GM19025 (cell line): ENCODE results near the gene RIMKLB.
"Not testable (repeated sequence)": the region's sequence is repeated elsewhere in the genome, so short reads cannot be mapped to it uniquely, and the experiment has no call there.

Experiments
- ATAC-seq: cut with Tn5 transposase; IDR thresholded peaks from one replicate; pipeline ENCODE4 v1.9.1; 2021; ENCODE audit warnings: mild to moderate bottlenecking, low read depth, moderate library complexity; ENCODE audit not compliant: unreplicated experiment

The RIMKLB gene

DNA sequence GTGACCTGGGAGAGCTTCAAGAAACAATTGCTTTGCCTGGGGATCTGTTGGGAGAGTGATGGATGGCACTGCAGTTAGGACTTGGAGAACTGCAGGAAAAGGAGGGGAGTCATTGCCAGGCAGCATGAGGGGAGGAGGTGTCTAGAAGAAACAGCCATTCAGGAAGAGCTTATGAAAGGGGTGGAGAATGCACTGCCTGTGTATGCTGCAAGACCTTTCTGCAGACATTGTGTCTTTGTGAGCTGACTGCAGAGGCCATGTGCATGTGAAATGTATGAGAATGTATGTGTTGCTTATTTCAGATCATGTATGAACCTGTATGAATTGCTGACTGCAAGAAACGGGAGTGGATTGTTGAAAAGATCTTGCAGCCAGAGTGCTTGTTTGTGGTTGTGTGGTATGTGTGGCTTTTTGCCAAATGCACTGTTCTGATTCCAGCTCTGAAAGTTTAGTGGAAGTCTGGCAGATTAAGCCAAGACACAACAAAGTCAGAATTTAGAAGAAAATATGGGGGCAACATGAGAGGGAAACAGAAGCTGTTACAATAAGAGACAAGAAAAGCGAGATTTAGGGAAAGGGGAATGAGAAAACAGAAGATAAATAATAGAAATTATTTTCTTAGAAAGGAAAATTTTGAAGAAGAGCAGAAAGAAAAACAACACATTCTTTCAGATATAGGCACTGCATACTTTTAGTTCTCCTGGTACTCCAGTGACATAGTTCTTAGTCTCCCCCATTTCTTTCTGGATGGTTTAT, 9.8 kb upstream of the RIMKLB start:
- no peak for ATAC-seq

DNA sequence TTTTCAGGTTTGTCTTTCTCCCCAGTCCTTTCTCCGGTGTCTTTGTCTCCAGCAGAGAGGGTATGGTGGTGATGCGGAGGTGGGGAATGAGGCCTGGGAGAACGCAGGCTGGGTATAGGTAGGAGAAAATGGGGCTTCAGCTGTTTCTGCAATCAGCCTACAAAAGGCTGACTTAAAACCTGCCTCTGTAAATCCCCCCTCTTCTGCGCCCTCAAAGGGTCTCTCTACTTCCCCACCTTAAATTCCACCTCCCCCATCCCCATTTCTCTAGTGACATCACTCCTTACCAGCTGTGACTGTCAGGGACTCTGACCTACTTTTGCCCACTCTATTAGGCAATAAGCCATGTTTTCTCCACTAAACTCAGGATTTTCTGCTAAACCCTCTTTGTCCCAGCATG, 8.1 kb upstream of the RIMKLB start:
- no peak for ATAC-seq

DNA sequence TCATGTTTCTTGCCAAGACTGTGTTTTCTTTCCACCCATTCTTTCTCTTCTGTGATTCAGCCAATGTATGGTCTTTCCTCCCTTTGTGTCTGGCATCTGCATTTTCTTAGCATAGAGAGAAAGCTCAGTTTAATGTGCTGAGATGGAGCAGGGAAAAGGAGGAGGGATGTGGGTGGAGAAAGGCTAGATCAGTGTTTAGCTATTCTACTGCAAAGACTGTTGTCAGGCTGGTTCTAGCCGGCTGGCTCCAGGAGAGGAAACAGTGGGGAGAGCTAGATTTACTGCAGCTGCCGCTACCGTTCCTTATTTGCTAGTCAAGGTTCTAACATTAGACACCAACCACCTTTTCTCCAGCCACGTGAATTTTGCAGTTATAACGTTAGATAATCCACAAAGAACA, 5.2 kb upstream of the RIMKLB start:
- ATAC-seq, result no peak

DNA sequence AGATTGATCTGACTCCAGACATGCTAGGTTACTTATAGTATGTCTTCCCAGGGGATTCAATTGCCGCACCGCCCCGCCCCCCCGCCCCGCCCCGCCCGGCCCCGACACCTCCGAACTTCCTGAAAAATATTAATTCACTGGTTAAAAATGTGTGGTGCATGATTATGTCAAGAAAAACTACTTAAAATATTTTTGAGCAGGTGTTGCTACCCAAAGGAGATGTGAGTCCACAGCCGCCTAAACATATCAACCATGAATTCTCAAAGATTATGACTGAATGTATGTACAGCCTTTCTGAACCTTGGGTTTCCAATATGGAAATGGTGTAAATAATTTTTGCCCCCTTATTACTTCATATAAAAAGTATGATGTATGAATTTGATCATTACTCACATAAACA, 2.7 kb upstream of the RIMKLB start:
- ATAC-seq, result no peak

DNA sequence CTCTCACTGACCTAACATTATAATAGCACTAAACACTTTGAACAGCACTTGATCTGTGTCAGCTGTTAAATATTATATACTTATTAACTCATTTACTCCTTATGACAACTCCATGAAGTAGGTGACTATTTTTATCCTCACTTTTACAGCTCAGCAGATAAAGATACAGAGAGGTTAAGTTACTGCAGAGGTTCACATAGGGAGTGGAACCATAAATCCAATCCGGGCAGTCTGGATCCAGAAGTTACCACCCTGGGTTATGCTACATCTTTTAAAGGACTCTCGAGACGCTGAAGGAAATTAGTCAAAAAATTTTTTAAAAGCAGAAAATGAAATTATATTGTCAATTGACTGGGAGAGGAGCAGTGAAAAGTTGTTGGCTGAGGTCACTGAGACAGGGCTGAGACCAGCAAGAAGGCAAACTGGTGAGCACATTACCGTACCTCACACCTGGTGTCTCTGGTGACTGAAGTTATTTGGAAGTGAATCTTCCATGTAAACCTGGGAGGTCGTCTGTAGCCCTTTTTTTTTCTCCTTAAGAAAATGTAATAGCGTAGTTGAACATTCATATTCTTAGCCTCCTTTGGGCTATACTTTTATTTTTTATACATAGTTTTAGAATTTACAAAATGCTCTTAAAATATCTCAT, 1.2 kb upstream of the RIMKLB start:
- ATAC-seq, result no peak

DNA sequence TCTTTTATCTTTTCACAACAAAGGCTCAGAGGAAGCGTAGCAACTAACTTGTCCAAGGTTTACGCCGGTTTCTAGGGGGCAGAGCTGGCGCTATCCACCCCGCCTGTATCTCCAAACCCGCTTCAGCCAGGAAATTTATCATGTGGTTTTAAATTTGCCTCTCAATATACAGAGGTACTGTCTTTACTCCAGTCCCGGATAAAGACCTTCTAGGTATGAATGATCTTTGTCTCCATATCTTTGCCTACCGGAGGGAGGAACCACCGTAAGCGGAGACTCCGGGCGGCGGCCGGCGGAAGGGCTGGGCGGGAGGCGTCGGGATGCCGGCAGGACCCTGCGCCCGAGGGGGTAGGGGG, 693 bp upstream of the RIMKLB start:
- peak; percentile 5 for ATAC-seq

DNA sequence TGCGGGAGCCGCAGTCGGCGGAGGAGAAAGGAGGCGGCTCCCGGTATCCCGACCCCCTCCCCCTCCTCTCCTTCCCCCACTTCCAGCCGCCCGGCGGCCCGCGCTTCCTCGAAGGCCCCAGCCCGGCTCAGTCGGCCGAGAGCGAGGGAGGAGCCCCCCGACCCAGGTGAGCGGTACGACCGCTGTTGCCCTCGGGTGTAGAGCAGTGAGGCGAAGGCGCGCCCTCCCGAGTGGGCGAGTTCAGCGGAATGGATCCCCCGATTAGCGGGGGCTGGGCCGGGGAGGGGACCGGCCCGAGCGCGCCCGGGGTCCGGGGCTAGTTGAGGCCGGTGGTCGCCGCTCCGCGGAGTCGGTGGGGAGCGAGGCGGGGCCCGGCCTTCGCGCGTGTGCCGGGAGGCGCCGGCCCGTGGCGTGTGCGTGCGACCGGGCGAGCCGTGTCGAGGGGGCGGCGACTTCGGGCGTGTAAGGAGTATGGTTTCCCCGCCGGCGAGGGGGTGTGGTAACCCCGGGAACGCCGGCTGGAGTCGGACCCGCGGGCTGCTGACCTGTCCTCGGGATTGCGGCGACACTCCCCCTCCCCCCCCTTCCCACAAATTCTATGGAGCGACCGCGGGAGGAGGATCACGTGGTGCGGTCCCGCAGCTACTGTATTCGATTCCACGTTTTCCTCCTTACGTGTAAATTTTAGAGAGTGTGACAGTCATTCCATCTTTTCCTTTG, 501 bp downstream of the RIMKLB start:
- ATAC-seq, result peak; percentile 16

DNA sequence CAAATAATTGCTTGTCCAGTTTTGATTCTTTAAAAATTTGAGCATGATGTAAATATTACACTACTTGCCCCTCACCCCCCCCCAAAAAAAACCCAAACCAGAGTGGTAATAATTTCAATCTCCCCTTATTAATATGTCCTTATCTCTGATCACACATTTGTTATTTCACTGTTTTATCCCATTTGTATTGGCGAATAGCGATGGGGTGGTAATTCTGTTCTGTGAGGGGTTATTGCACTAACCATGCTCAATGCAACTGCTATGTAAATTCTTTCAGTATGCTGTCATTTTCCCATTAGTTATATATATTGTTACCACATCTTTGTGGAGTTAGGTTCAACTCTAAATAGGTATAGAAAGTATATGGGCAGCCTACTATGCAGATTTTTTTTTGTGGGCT, 1.1 kb downstream of the RIMKLB start:
- ATAC-seq, result no peak

DNA sequence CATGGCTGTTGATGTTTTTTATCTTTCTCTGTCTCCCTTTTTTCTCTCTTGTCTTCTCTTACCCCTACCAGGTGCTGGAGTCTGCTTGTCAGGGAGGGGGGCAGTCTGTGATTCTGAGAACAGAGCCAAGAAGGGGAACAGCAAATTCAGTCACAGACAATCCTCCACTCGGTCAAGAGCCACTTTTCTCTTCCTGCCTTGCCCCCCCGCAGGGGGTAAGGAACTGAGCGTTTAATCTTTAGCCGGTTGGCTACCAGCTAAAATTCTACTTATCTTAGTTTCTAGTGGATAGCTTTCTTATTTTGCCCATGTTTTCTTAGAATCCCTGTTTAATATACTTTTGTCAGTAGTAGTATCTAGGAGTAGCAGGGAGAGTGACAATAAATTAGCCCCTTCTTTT, 1.9 kb downstream of the RIMKLB start:
- no peak for ATAC-seq

DNA sequence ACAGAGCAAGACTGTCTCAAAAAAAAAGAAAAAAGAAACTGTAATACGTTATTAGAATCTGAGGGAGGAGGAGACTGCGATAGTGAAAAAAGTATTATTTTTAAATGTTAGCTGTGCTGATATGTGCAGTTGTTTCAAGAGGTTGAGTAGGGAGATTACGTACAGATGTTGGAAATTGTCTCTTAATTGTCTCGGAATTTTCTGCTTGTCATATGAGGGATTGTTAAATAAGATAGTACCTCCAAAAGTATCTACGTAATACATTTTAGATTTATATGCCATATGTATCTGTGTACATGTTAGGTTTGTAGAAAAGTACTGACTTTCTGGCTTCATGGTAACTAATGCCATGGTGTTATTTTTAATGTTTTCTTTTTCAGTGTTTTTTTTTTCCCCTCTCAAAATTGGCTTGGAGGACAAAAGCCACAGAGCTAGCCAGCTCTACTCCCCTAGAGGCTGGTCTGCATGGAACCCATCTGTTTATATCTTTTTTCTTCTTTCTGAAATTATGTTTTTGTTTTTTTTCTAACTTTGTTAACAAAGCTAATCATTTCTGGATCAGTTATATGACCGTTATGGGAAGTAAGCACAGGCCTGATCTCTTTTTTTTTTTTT, 3.4 kb downstream of the RIMKLB start:
- no peak for ATAC-seq

DNA sequence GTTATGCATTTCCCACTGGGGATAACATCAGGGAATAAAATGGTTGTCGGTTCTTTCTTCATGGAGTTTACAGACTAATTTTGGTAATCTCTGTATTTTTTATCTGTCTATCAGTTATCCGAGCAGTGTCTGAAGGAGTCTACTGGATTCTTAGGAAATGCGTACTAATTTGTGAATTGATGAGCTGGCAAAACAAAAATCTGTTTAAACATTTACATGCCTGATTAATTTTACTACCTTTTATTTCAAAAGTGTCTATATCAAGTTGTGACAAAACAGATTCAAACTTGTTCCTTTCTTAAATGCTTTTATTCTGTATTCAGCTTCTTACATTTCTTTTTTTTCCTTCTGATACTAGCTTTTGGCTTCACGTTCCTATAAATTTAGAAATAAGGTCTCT, 4.4 kb downstream of the RIMKLB start:
- no peak for ATAC-seq

DNA sequence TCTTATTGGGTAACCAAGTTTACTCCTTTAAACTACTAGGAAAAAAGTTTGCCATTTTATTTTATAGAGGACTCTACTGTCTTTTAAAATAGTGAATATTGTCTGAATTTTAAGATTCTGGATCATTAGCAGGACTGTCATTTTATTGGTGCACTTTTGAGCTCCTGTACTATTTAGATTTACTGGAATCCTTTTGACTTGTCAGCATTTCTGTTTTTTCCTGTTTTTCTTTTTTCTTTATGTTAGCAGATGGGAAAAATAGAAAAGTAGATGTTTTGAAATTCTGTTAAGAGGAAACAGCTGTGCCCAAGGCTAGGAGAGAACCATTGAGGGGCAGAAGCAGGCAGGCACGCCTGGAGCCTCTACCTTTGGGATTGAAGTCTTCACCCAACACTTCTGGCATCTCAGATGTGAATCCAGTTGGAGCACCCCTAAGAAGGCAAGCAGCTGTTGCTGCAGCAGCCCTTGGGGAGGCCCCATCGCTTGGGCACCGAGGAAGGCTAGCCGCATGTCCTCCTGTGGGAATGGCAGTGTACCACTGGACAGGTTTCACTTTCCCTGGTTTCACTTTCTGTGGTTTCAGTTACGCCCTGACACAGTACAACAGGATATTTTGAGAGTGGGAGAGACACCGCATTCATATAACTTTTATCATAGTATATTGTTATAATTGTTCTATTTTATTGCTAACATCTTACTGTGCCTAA, 11.5 kb downstream of the RIMKLB start:
- ATAC-seq, result no peak

DNA sequence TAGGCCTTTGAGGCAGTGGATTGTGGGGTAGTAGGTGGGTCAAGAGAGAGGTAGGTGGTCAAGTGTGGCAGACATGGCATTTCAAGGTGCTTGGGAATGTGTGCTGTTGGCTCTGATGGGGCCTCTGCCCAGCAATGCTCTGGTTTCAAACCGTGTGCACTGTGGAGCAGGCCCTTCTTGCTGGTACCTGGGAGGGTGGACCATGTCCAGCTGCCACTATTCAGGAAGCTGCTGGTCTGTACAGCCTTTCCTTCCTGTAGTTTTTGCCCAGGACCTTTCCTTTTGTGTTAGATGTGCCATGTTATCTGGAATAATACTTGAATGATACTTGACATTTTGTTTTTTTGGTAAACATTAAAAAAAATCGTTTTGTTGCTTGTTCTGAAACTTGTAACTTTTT, 14.8 kb downstream of the RIMKLB start:
- no peak for ATAC-seq

DNA sequence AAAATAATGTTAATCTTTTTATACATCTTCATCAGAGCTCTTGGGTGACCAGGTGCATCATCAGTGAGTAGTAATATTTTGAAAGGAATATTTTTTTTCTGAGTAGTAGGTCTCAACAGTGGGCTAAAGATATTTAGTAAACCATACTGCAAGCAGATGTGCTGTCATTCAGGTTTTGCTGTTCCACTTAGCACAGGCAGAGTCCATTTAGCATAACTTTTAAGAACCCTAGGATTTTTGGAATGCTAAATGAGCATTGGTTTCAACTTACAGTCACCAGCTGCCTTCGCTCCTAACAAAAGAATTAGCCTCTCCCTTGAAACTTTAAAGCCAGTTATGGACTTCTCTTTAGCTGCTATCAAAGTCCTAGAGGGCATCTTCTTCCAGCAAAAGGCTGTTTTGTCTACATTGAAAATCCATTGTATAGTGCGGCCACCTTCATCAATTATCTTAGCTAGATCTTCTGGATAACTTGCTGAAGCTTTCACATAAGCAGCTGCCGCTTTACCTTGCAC, 24.6 kb downstream of the RIMKLB start:
- ATAC-seq, result no peak

DNA sequence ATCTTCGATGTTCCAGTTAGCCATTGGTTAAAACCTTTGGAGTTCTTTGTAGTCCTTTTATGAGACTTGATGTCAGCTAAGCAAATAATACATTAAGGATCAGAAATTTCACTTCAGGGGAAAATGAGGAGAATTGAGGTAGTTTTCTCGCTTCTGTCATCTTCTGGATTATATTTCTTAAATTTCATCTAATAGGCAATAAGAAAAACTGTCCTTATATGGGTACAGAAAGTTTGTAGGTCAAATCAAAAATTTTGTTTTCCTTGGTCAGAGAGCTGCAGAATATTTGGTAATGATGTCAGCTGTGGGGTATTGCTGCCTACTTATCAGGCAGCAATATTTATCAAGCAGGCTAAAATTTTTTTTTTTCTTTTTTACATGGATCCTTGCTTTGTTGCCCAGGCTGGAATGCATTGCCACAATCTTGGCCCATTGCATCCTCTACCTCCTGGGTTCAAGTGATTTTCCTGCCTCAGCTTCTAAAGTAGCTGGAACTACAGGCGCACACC, 37.1 kb downstream of the RIMKLB start:
- no peak for ATAC-seq

DNA sequence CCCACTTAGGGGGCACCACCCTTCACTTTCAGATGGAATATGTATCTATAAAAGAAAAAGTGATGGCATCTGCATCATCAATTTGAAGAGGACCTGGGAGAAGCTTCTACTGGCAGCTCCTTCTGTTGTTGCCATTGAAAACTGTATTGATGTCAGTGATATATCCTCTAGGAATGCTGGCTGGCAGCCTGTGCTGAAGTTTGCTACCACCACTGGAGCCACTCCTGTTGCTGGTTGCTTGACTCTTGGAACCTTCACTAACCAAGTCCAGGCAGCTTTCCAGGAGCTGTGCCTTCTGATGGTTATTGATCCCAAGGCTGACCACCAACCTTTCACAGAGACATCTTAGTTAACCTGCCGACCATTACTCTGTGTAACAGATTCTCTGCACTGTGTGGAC, 44.7 kb downstream of the RIMKLB start:
- ATAC-seq, result no peak

DNA sequence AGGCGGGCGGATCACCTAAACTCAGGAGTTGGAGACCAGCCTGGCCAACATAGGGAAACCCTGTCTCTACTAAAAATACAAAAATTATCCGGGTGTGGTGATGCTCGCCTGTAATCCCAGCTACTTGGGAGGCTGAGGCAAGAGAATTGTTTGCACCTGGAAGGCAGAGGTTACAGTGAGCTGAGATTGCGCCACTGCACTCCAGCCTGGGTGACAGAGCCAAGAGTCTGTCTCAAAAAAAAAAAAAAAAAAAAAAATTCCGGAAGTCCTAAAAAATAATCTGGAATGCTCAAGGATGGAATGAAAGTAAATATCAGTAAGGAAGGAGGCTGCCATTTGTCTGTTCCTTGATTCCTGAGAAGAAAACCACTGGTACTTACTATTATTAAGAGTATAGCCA, 45.3 kb downstream of the RIMKLB start:
- not testable (repeated sequence) for ATAC-seq

DNA sequence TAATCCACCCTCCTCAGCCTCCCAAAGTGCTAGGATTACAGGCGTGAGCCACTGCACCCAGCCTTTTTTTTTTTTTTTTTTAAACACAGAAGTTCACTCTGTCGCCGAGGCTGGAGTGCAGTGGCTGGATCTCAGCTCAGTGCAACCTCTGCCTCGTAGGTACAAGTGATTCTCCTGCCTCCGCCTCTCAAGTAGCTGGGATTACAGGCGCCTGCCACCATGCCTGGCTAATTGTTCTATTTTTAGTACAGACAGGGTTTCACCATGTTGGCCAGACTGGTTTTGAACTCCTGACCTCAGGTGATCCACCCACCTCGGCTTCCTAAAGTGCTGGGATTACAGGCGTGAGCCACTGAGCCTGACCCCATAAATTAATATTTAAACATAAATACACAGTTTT, 47.8 kb downstream of the RIMKLB start:
- ATAC-seq, result not testable (repeated sequence)

DNA sequence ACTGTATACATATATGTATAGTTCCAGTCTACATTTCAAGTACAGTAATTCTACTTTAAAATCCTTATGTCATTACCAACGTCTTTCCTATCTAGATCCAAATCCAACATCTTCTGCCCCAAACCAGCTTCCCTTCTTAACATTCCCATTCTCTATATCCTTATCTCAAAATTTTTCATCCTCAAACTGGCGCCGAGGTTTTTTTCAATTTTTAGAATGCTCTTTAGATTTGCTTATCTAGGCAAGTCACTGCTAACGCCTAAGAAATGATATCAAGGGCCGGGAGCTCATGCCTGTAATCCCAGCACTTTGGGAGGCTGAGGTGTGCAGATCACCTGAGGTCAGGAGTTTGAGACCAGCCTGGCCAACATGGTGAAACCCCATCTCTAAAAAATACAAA, 48.3 kb downstream of the RIMKLB start:
- ATAC-seq, result no peak

DNA sequence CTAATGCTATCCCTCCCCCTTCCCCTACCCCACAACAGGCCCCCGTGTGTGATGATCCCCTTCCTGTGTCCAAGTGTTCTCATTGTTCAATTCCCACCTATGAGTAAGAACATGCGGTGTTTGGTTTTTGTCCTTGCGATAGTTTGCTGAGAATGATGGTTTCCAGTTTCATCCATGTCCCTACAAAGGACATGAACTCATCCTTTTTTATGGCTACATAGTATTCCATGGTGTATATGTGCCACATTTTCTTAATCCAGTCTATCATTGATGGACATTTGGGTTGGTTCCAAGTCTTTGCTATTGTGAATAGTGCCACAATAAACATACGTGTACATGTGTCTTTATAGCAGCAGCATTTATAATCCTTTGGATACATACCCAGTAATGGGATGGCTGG, 62.3 kb downstream of the RIMKLB start:
- ATAC-seq, result not testable (repeated sequence)
